ENCODE measurements around the gene EBPL. TPM values are rescaled to one million over a fixed set of nuclear protein-coding genes. Genes with fewer than 3 reads are reported as not detected.

The EBPL gene
- total RNA-seq, 4 donors from 2014 or later, result 3.8 to 11.0 (median 8.8) TPM

DNA sequence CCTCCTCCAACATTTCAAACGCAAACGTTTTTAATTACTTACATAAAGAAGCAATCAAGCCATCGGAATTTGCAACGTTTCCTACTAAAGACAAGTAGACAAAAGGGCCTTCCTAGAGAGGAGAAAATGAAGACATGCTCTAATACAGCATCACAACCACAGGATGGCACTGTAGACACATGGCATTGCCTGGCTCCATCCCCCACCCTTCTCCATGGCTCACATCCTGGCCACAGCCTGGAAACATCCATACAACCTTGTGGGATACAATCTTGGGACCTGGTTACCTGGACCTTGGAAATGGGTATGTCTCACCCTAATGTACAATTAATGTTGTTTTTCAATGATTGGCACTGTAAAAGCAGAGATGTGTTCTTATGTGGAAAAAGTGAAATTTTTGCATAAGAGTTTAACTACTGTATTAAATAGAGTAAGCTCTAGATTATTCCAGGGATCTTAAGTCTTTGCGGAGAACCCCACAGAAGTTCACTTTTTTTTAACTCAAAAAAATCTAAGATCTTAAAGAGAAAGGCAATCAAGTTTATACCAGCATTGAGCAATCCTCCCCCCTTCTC lies 21.5 kb downstream of the EBPL start:
- ATAC-seq, result peak; percentile 94 to 97
- DNase-seq, result peak in 1 of 2 donors; percentile 59
- no peak overlapping the region for H3K27ac ChIP-seq
- peaks cover 0 to 9% of the 10 kb centered on the region in 2 donors for H3K36me3 ChIP-seq
- TF ChIP-seq, protein P1, sequence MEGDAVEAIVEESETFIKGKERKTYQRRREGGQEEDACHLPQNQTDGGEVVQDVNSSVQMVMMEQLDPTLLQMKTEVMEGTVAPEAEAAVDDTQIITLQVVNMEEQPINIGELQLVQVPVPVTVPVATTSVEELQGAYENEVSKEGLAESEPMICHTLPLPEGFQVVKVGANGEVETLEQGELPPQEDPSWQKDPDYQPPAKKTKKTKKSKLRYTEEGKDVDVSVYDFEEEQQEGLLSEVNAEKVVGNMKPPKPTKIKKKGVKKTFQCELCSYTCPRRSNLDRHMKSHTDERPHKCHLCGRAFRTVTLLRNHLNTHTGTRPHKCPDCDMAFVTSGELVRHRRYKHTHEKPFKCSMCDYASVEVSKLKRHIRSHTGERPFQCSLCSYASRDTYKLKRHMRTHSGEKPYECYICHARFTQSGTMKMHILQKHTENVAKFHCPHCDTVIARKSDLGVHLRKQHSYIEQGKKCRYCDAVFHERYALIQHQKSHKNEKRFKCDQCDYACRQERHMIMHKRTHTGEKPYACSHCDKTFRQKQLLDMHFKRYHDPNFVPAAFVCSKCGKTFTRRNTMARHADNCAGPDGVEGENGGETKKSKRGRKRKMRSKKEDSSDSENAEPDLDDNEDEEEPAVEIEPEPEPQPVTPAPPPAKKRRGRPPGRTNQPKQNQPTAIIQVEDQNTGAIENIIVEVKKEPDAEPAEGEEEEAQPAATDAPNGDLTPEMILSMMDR (IDR thresholded peaks at IDR 0.05 in 4 of 5, conservative IDR thresholded peaks at IDR 0.05 in 1 of 5), result peak; percentile 49 to 86 (median 54)
- TF ChIP-seq POLR2A (IDR thresholded peaks at IDR 0.05), result no peak
- in situ Hi-C loops (cut with MboI; ENCODE audit: low sequenced_read_pairs in 4 of 4) (loop anchor here in 1 of 4 donors (10.0 kb wide), 1 partner anchor 175 kb away; no protein-coding TSS in a partner anchor), intact Hi-C loops (cut with DNase I; ENCODE audit: low total_unique reads) (loop anchor here (1.0 kb wide), 1 partner anchor 178 kb away; no protein-coding TSS in a partner anchor)
- no peaks in the 10 kb centered on the region for H3K9me3 ChIP-seq
- H3K4me3 ChIP-seq, result no peak overlapping the region
- H3K27me3 ChIP-seq, result no peaks in the 10 kb centered on the region
- H3K4me1 ChIP-seq, result peaks cover 5 to 7% of the 10 kb centered on the region in 2 donors

DNA sequence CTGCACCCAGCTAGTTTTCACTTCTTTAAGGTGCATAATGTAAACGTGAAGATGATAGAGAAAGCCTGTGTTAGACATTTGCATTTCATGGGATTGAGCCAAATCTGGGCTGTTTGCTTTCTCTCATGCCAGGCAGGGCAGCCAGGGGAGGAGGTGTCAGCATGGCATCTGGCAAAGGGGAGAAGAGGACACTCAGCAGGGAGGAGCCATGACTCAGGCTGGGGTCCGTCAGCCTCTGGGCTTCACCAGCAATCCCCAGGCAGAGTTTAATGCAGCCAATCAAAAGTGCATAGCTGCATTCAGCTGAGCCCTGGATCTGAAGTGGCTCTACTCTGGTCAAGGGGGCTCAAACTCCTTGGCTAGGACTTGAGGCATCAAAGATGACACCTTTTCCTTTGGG lies 23.5 kb downstream of the EBPL start:
- Histone ChIP-seq H3K36me3 (peaks cover 0 to 10% of the 10 kb centered on the region in 2 donors), H3K4me3 (no peak overlapping the region), H3K9me3 (no peaks in the 10 kb centered on the region), H3K27ac (no peak overlapping the region), H3K27me3 (no peaks in the 10 kb centered on the region), H3K4me1 (peaks cover 5 to 7% of the 10 kb centered on the region in 2 donors)
- no peak for TF ChIP-seq POLR2A (IDR thresholded peaks at IDR 0.05)
- TF ChIP-seq, protein P1 (IDR thresholded peaks at IDR 0.05 in 4 of 5, conservative IDR thresholded peaks at IDR 0.05 in 1 of 5), result no peak
- no peak for DNase-seq
- intact Hi-C loops (cut with DNase I; ENCODE audit: low total_unique reads) (no loop called here), in situ Hi-C loops (cut with MboI; ENCODE audit: low sequenced_read_pairs in 4 of 4) (no loop called here)
- ATAC-seq, result no peak

DNA sequence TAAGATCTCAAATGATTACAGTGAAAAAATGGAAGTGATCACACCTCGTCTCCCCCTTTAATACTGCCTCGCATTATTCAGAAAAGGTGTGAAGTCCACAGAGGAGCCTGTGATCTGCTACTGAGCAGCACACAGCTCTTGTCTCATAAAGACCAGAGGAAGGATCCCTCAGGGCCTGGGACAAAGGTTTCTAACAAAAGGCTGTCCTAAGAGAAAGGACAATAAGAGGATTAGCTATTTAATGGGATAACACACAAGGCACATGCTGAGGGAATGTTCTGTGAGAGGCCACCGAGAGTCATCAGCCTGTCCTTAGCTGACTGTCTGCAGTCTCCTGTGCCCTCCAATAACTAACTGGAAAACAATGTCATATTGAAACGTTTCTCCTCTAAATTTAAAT lies 26.7 kb downstream of the EBPL start:
- no peak for DNase-seq
- Histone ChIP-seq H3K4me1 (no peaks in the 10 kb centered on the region), H3K4me3 (no peak overlapping the region), H3K27ac (no peak overlapping the region), H3K9me3 (no peaks in the 10 kb centered on the region), H3K36me3 (peaks cover 0 to 20% of the 10 kb centered on the region in 2 donors), H3K27me3 (no peaks in the 10 kb centered on the region)
- ATAC-seq, result no peak
- in situ Hi-C loops (cut with MboI; ENCODE audit: low sequenced_read_pairs in 4 of 4), result no loop called here
- TF ChIP-seq, protein P1 (IDR thresholded peaks at IDR 0.05 in 4 of 5, conservative IDR thresholded peaks at IDR 0.05 in 1 of 5), result no peak
- no peak for TF ChIP-seq POLR2A (IDR thresholded peaks at IDR 0.05)
- intact Hi-C loops (cut with DNase I; ENCODE audit: low total_unique reads), result no loop called here

DNA sequence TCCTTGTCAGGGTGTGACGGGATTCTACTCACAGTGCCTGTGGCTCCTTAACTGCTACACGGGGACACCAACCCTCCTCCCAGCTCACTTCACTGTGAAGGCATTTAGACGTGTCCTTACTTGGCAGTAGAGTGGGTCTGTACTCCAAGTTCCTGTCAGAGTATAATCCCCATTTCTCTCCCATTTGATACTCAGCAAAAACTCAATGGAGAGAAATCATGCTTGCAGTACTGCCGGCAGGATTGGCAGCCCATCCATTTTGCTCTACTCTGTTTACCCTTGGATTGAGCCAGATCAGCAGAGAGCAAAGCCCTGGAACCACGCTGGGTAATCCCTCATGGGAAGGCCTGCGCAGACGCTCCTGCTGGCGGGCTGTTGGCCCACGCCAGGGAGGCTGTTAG lies 34.0 kb downstream of the EBPL start:
- peak; percentile 58 to 75 for ATAC-seq
- no peaks in the 10 kb centered on the region for H3K9me3 ChIP-seq
- DNase-seq, result peak; percentile 54 to 61
- peaks cover 49 to 53% of the 10 kb centered on the region in 2 donors for H3K4me1 ChIP-seq
- peaks cover 0 to 8% of the 10 kb centered on the region in 2 donors for H3K36me3 ChIP-seq
- H3K27ac ChIP-seq, result peak overlapping the region; percentile 95 to 98 (median 96)
- in situ Hi-C loops (cut with MboI; ENCODE audit: low sequenced_read_pairs in 4 of 4) (loop anchor here in 2 of 4 donors (10.0 kb wide), 1 partner anchor 188 kb away; no protein-coding TSS in a partner anchor), intact Hi-C loops (cut with DNase I; ENCODE audit: low total_unique reads) (no loop called here)
- H3K27me3 ChIP-seq, result no peaks in the 10 kb centered on the region
- H3K4me3 ChIP-seq, result peak overlapping the region in 1 of 4 donors; percentile 19
- TF ChIP-seq, protein P1 (IDR thresholded peaks at IDR 0.05 in 4 of 5, conservative IDR thresholded peaks at IDR 0.05 in 1 of 5), result no peak
- no peak for TF ChIP-seq POLR2A (IDR thresholded peaks at IDR 0.05)
